ENCODE measurements around the gene AVP.

DNA sequence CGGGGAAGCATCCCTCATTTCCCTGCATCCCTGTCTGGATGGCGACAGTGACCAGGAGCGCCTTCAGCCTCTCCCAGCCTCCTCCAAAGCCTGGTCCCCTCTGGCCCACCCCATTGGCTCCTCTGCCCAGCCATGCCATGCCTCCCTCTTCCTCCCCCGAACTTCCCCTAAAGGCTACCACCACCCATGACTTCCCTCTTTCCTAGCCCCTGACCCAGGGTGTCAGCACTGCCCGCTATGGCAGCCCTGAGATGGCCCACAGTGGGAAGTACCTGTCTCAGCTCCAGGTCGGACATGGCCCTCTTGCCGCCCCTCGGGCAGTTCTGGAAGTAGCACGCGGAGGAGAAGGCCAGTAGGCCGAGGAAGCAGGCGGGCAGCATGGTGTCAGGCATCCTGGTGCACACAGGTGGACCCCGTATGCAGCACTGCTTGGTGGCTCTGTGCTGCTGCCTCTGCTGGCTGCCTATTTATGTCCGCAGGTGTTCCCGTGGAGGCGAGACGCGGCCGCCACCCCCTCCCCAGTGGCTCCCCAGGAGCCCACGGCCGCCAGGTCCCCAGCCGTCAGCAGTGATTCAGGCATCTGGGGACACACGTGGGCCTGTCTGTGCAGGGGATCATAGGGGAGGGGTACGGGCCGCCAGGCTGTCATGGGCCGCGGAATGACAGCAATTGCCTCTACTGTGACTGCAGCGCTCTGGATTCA lies at the start of gene AVP:
- TF ChIP-seq POLR2AphosphoS5 (IDR thresholded peaks at IDR 0.05; ENCODE audit: low read depth, low read length) (no peak), POLR2A (IDR thresholded peaks at IDR 0.05; ENCODE audit: low read depth, low read length) (no peak), PAX5 (IDR thresholded peaks at IDR 0.05; ENCODE audit: insufficient read depth, low read length, severe bottlenecking) (no peak), SPI1 (IDR thresholded peaks at IDR 0.05; ENCODE audit: low read depth, low read length) (no peak), TAF1 (IDR thresholded peaks at IDR 0.05; ENCODE audit: low read depth, low read length) (no peak)

Data from GM12891 (cell line).